Karpas-422 (cell line): Measurements from ENCODE around the gene HRCT1. TPM values are rescaled to one million over a fixed set of nuclear protein-coding genes. Genes with fewer than 3 reads are reported as not detected.
A peak's percentile ranks its signal among the peaks of the same experiment; 100 is the strongest.
"Not testable (repeated sequence)": the region's sequence is repeated elsewhere in the genome, so short reads cannot be mapped to it uniquely, and the experiment has no call there.

ENCODE experiments used
- DNase-seq: peaks from one replicate; pipeline ENCODE4 v3.0.0-alpha.2; 2015
- H2AFZ ChIP-seq: fragments of 200-600 bp; sonication (generic); 2 replicates; pipeline ENCODE4 v1.6.1; 2014; ENCODE audit warnings: antibody characterized with exemption, low read length, mixed read lengths
- H3K27ac ChIP-seq: fragments of 200-600 bp; sonication (generic); 2 replicates; pipeline ENCODE4 v1.5.1; 2014; ENCODE audit warnings: mild to moderate bottlenecking, low read length, moderate library complexity
- H3K27me3 ChIP-seq: fragments of 200-600 bp; sonication (generic); 2 replicates; pipeline ENCODE4 v1.6.1; 2014; ENCODE audit warnings: low read length, mixed read lengths
- H3K36me3 ChIP-seq: fragments of 200-600 bp; sonication (generic); 2 replicates; pipeline ENCODE4 v1.6.1; 2014; ENCODE audit warnings: low read length, mixed read lengths; ENCODE audit not compliant: insufficient read depth
- H3K4me1 ChIP-seq: fragments of 200-600 bp; sonication (generic); 2 replicates; pipeline ENCODE4 v1.6.1; 2014; ENCODE audit warnings: mild to moderate bottlenecking, low read length, mixed read lengths
- H3K4me2 ChIP-seq: fragments of 200-600 bp; sonication (generic); 2 replicates; pipeline ENCODE4 v1.6.1; 2014; ENCODE audit warnings: low read length, low read depth, mild to moderate bottlenecking; ENCODE audit not compliant: poor library complexity, severe bottlenecking
- H3K4me3 ChIP-seq: fragments of 200-600 bp; sonication (generic); 2 replicates; pipeline ENCODE4 v1.5.1; 2014; ENCODE audit warnings: mild to moderate bottlenecking, antibody characterized with exemption, low read length, mixed read lengths
- H3K79me2 ChIP-seq: fragments of 200-600 bp; sonication (generic); 2 replicates; pipeline ENCODE4 v1.6.1; 2014; ENCODE audit warnings: mild to moderate bottlenecking, low read length, mixed read lengths
- H3K9ac ChIP-seq: fragments of 200-600 bp; sonication (generic); 2 replicates; pipeline ENCODE4 v1.6.0; 2014; ENCODE audit warnings: low read length
- H3K9me2 ChIP-seq: fragments of 200-600 bp; sonication (generic), shearing (Covaris generic); replicated peaks from 2 replicates; pipeline ENCODE4 v1.6.0; 2014; ENCODE audit warnings: mild to moderate bottlenecking, low read length, moderate library complexity; ENCODE audit not compliant: insufficient read depth
- H3K9me3 ChIP-seq: fragments of 300-700, 200-600 bp; sonication (generic); 2 replicates; pipeline ENCODE4 v1.6.1; 2014; ENCODE audit warnings: low read length, mixed read lengths
- H4K20me1 ChIP-seq: fragments of 200-600 bp; sonication (generic); 2 replicates; pipeline ENCODE4 v1.6.1; 2014; ENCODE audit warnings: mild to moderate bottlenecking, antibody characterized with exemption, low read length, low read depth; ENCODE audit not compliant: insufficient read depth
- total RNA-seq: library from RNA; depleted of rRNA; stranded (reverse); fragments of >200 nt; shearing (Covaris generic); gene quantifications from 2 replicates; pipeline ENCODE4 v1.2.3, GENCODE V29; 2014; ENCODE audit warnings: low replicate concordance

The HRCT1 gene
- total RNA-seq, 1 experiment from 2014 or later: not detected

- H3K4me1 ChIP-seq: no peaks in the 10 kb centered on the region
- peak; percentile 83 for DNase-seq
- no peak overlapping the region for H3K4me3 ChIP-seq
These were observed 23.6 kb upstream of the HRCT1 start for GRCh38 chr9:35882263-35882848.

GRCh38 chr9:35882996-35883395 lies 23.0 kb upstream of the HRCT1 start:
- Histone ChIP-seq H3K36me3 (no peaks in the 10 kb centered on the region), H3K27me3 (no peaks in the 10 kb centered on the region), H3K9ac (no peak overlapping the region), H3K4me3 (no peak overlapping the region), H3K4me1 (no peaks in the 10 kb centered on the region), H3K4me2 (no peak overlapping the region), H4K20me1 (no peaks in the 10 kb centered on the region), H2AFZ (no peak overlapping the region), H3K79me2 (no peaks in the 10 kb centered on the region), H3K9me2 (no peaks in the 10 kb centered on the region), H3K27ac (no peak overlapping the region), H3K9me3 (no peaks in the 10 kb centered on the region)
- no peak for DNase-seq

More at GRCh38 chr9:35882263-35882848, 23.6 kb upstream of the HRCT1 start:
- Histone ChIP-seq H3K36me3 (no peaks in the 10 kb centered on the region), H2AFZ (no peak overlapping the region), H3K79me2 (no peaks in the 10 kb centered on the region), H4K20me1 (no peaks in the 10 kb centered on the region), H3K27ac (no peak overlapping the region), H3K9ac (no peak overlapping the region), H3K9me3 (no peaks in the 10 kb centered on the region), H3K27me3 (no peaks in the 10 kb centered on the region; the same call in 1 of the 2 replicates), H3K9me2 (no peaks in the 10 kb centered on the region), H3K4me2 (no peak overlapping the region)

GRCh38 chr9:35884908-35885307 lies 21.1 kb upstream of the HRCT1 start:
- DNase-seq, H3K27me3 ChIP-seq, H3K4me1 ChIP-seq, H3K27ac ChIP-seq, H3K36me3 ChIP-seq, H4K20me1 ChIP-seq, H3K4me2 ChIP-seq, H3K9ac ChIP-seq, H3K79me2 ChIP-seq, H3K9me2 ChIP-seq, H2AFZ ChIP-seq, H3K9me3 ChIP-seq, H3K4me3 ChIP-seq: not testable (repeated sequence)

GRCh38 chr9:35891646-35892045 lies 14.4 kb upstream of the HRCT1 start:
- Histone ChIP-seq H3K27me3 (no peaks in the 10 kb centered on the region), H3K27ac (no peak overlapping the region), H4K20me1 (no peaks in the 10 kb centered on the region), H3K9ac (no peak overlapping the region), H2AFZ (no peak overlapping the region), H3K36me3 (no peaks in the 10 kb centered on the region), H3K4me2 (no peak overlapping the region), H3K4me3 (no peak overlapping the region), H3K79me2 (no peaks in the 10 kb centered on the region), H3K4me1 (no peaks in the 10 kb centered on the region), H3K9me3 (no peaks in the 10 kb centered on the region), H3K9me2 (no peaks in the 10 kb centered on the region)
- no peak for DNase-seq

- H2AFZ ChIP-seq: no peak overlapping the region
- H3K27me3 ChIP-seq: no peaks in the 10 kb centered on the region
- no peaks in the 10 kb centered on the region for H3K9me2 ChIP-seq
- no peak overlapping the region for H3K4me2 ChIP-seq
- H3K9me3 ChIP-seq: no peaks in the 10 kb centered on the region
- no peak overlapping the region for H3K4me3 ChIP-seq
- DNase-seq: no peak
- no peaks in the 10 kb centered on the region for H3K79me2 ChIP-seq
- no peaks in the 10 kb centered on the region for H4K20me1 ChIP-seq
- H3K9ac ChIP-seq: no peak overlapping the region
- no peak overlapping the region for H3K27ac ChIP-seq
- H3K4me1 ChIP-seq: no peaks in the 10 kb centered on the region
- no peaks in the 10 kb centered on the region for H3K36me3 ChIP-seq
These were observed 14.0 kb upstream of the HRCT1 start for GRCh38 chr9:35892051-35892450.

- Histone ChIP-seq H3K4me3 (no peak overlapping the region), H3K36me3 (no peaks in the 10 kb centered on the region), H3K79me2 (no peaks in the 10 kb centered on the region), H2AFZ (no peak overlapping the region), H3K4me2 (no peak overlapping the region), H3K4me1 (no peaks in the 10 kb centered on the region), H3K27ac (no peak overlapping the region), H3K9me2 (no peaks in the 10 kb centered on the region), H3K27me3 (no peaks in the 10 kb centered on the region), H3K9me3 (no peaks in the 10 kb centered on the region), H3K9ac (no peak overlapping the region), H4K20me1 (no peaks in the 10 kb centered on the region)
- DNase-seq: no peak
These were observed 9.4 kb upstream of the HRCT1 start for GRCh38 chr9:35896570-35896969.

GRCh38 chr9:35897376-35898099 lies 8.5 kb upstream of the HRCT1 start:
- not testable (repeated sequence) for H3K79me2 ChIP-seq, H3K9me2 ChIP-seq, H3K9ac ChIP-seq, H3K4me2 ChIP-seq, H2AFZ ChIP-seq, H4K20me1 ChIP-seq, H3K27me3 ChIP-seq, H3K9me3 ChIP-seq, H3K36me3 ChIP-seq, H3K27ac ChIP-seq, H3K4me3 ChIP-seq, H3K4me1 ChIP-seq, DNase-seq

- no peaks in the 10 kb centered on the region for H3K4me1 ChIP-seq
- H3K27ac ChIP-seq: no peak overlapping the region
- H2AFZ ChIP-seq: no peak overlapping the region
- no peaks in the 10 kb centered on the region for H4K20me1 ChIP-seq
- no peaks in the 10 kb centered on the region for H3K36me3 ChIP-seq
- no peaks in the 10 kb centered on the region for H3K9me2 ChIP-seq
- no peaks in the 10 kb centered on the region for H3K9me3 ChIP-seq
- no peaks in the 10 kb centered on the region for H3K27me3 ChIP-seq
- no peak for DNase-seq
- H3K4me3 ChIP-seq: no peak overlapping the region
- no peak overlapping the region for H3K9ac ChIP-seq
- no peak overlapping the region for H3K4me2 ChIP-seq
- no peaks in the 10 kb centered on the region for H3K79me2 ChIP-seq
These were observed 7.7 kb upstream of the HRCT1 start for GRCh38 chr9:35898337-35898736.
